Colonic mucosa (tissue), 4 donors: ENCODE measurements around the gene NMT2. TPM values are rescaled to one million over a fixed set of nuclear protein-coding genes. Genes with fewer than 3 reads are reported as not detected.

Experiments
- DNase-seq: peaks from one replicate; pipeline ENCODE4 v3.0.0-alpha.2; 2020
- H3K27ac ChIP-seq: fragments of 200-600 bp; one replicate; pipeline ENCODE4 v1.8.0; 2021
- H3K27me3 ChIP-seq: fragments of 200-600 bp; one replicate; pipeline ENCODE4 v1.8.0; 2021
- H3K36me3 ChIP-seq: fragments of 200-600 bp; one replicate; pipeline ENCODE4 v1.8.0; 2021
- H3K4me1 ChIP-seq: fragments of 200-600 bp; one replicate; pipeline ENCODE4 v1.8.0; 2021; ENCODE audit warnings: mild to moderate bottlenecking
- H3K4me3 ChIP-seq: fragments of 200-600 bp; one replicate; pipeline ENCODE4 v1.8.0; 2021
- H3K9ac ChIP-seq, 2 donors: one replicate each; pipeline ENCODE4 v1.7.0; 2013; ENCODE audit warnings: control low read depth in 2 of 2, low read depth in 2 of 2, low read length in 2 of 2
- H3K9me3 ChIP-seq: fragments of 200-600 bp; one replicate; pipeline ENCODE4 v1.8.0; 2021
- CTCF ChIP-seq: fragments of 200-600 bp; IDR thresholded peaks from one replicate; pipeline ENCODE4 v1.8.0; 2022; ENCODE audit warnings: antibody characterized with exemption, mild to moderate bottlenecking
- intact Hi-C: fragments of 100-400 bp; cut with DNase I; formaldehyde crosslinking; loops from one replicate; pipeline ENCODE4 v1.14.1; 2022
- total RNA-seq, 2 donors: library from RNA; stranded (reverse); fragmentation: NEBNext Ultra II Directional in 1 of 2; extraction: Animal tissue kit (Norgen Biotek cat#: 25700) in 1 of 2; gene quantifications; one replicate each; pipeline ENCODE4 v1.2.1, GENCODE V29; 2021
- donor health status: healthy.
- donor health status: DM: no; HTN: no; CAD: no.
- donor health status: DM: no; HTN: no; CAD: no.

Gene NMT2
- total RNA-seq, 2 donors from 2014 or later: 12.4 to 14.4 TPM

GRCh38 chr10:15168786-15169554 is 477 bp upstream of the NMT2 start:
- intact Hi-C loops: no loop called here
- Histone ChIP-seq H3K9ac (peak overlapping the region in 1 of 2 donors; percentile 68), H3K27ac (peak overlapping the region; percentile 43)

DNA sequence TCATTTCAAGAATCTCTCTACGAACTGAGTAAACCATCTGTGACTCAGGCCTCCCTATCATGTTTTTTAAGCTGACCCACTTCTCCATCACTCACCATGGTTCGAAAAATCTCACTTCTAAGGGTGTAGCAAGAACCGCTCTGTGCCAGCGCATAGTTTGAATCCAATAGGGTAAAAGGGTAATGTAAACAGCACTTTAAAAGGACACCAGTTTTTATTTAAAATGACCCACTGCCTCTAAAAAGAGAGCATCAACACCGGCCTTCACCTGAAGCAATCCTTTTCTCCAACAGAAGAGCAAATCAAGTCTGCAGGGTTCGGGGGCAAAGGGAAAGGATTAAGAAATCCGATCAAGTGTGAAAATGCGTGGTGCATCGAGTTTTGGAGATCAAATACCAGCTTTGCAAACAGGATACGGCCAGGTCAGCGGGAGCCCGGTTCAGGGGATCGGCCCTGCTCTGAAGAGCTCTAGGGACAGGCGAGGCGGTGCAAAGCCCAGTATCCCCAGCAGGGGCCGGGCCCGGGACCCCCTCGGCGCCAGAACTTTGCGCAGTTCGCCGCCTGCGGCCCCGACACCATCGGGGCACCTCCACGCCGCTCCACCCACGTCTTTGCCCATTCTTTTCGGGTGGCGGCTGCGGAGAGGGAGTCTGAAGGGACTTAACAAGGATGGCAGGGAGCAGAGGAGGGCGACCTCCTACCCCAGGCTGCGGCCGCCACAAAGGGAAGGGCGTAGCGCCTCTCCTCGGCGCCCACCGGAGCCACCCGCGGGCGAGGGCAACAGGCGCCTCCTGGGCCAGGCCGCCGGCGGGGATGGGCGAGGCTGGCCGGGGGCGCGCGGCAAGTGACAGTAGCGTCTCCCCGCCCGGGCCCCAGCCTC is 842 bp downstream of the NMT2 start:
- peak; percentile 18 for TF ChIP-seq CTCF
- no peaks in the 10 kb centered on the region for H3K4me1 ChIP-seq
- intact Hi-C loops: no loop called here
- H3K9me3 ChIP-seq: no peaks in the 10 kb centered on the region
- H3K27ac ChIP-seq: peak overlapping the region; percentile 70
- peak; percentile 57 for DNase-seq
- H3K9ac ChIP-seq: peak overlapping the region; percentile 84 to 90
- peak overlapping the region; percentile 88 for H3K4me3 ChIP-seq
- no peaks in the 10 kb centered on the region for H3K27me3 ChIP-seq
- no peaks in the 10 kb centered on the region for H3K36me3 ChIP-seq

More at GRCh38 chr10:15168786-15169554, 477 bp upstream of the NMT2 start:
- Histone ChIP-seq H3K4me3 (no peak overlapping the region), H3K27me3 (no peaks in the 10 kb centered on the region), H3K36me3 (no peaks in the 10 kb centered on the region), H3K9me3 (no peaks in the 10 kb centered on the region), H3K4me1 (no peaks in the 10 kb centered on the region)
- DNase-seq: peak; percentile 98
- no peak for TF ChIP-seq CTCF

GRCh38 chr10:15166325-15166724 is 2.2 kb downstream of the NMT2 start:
- H3K27ac ChIP-seq: no peak overlapping the region
- H3K27me3 ChIP-seq: no peaks in the 10 kb centered on the region
- TF ChIP-seq CTCF: no peak
- intact Hi-C loops: no loop called here
- no peaks in the 10 kb centered on the region for H3K9me3 ChIP-seq
- H3K9ac ChIP-seq: no peak overlapping the region
- DNase-seq: no peak
- no peaks in the 10 kb centered on the region for H3K4me1 ChIP-seq
- no peak overlapping the region for H3K4me3 ChIP-seq
- H3K36me3 ChIP-seq: no peaks in the 10 kb centered on the region

GRCh38 chr10:15163253-15163828 is 5.2 kb downstream of the NMT2 start:
- H3K4me3 ChIP-seq: no peak overlapping the region
- H3K4me1 ChIP-seq: no peaks in the 10 kb centered on the region
- H3K36me3 ChIP-seq: no peaks in the 10 kb centered on the region
- no peak overlapping the region for H3K9ac ChIP-seq
- no peaks in the 10 kb centered on the region for H3K9me3 ChIP-seq
- no peaks in the 10 kb centered on the region for H3K27me3 ChIP-seq
- DNase-seq: no peak
- TF ChIP-seq CTCF: no peak
- intact Hi-C loops: no loop called here
- H3K27ac ChIP-seq: no peak overlapping the region

GRCh38 chr10:15158972-15159371 is 9.5 kb downstream of the NMT2 start:
- Histone ChIP-seq H3K36me3 (no peaks in the 10 kb centered on the region), H3K9me3 (no peaks in the 10 kb centered on the region), H3K9ac (no peak overlapping the region), H3K27me3 (no peaks in the 10 kb centered on the region), H3K4me1 (no peaks in the 10 kb centered on the region), H3K4me3 (no peak overlapping the region), H3K27ac (no peak overlapping the region)
- no peak for DNase-seq
- intact Hi-C loops: no loop called here
- TF ChIP-seq CTCF: no peak
